Measurements from ENCODE around the gene PKNOX1.
"Not testable (repeated sequence)": the region's sequence is repeated elsewhere in the genome, so short reads cannot be mapped to it uniquely, and the experiment has no call there.

Gene PKNOX1

DNA sequence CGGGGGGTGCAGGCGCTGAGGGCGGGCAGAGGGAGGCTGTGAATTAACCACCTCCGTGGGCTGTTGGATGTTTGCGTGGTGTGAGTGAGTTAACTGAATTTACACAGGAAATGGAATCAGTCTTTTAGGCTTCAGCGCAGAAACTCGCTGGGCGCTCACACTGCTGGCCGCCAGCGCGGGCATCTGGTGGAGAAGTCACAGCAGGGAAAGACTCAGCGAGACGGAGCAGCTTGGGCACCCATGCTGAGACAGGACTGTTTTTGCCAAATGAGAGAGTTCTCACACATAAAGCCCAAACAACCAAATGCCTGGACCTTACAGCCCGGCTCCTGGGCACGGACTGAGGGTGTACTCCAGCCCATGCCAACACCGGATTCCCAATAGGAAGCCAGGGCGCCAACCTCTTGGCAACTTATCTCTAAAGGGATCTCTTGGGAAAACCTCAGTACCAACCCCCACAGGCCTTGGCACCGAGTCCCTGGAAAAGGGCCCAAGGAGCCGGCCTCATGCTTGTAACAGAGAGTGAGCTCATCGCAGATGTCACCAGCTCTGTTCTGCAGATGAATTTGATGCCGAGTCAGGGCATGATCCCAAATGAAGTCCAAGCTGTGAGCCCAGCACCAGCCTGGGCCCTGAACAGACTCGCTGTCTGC is 90.0 kb downstream of the PKNOX1 start:
- DNase-seq = not testable (repeated sequence)

DNA sequence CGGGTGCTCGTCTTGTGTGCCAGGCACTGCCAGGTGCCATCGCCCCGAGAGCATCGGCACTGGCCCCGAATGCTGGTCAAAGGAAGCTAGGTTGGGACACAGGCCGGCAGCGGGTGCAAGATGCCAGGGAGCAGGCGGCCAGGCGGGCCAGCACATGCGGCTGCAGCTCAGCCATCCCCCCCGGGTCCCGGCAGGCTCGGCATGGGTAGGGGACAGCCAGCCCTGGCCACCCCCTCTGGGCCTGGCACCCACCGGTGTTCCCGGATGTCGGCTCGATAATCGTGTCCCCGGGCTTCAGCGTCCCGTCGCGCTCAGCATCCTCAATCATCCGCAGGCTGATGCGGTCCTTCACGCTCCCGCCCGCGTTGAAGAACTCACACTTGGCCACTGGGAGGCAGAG is 91.6 kb downstream of the PKNOX1 start:
- not testable (repeated sequence) for DNase-seq

DNA sequence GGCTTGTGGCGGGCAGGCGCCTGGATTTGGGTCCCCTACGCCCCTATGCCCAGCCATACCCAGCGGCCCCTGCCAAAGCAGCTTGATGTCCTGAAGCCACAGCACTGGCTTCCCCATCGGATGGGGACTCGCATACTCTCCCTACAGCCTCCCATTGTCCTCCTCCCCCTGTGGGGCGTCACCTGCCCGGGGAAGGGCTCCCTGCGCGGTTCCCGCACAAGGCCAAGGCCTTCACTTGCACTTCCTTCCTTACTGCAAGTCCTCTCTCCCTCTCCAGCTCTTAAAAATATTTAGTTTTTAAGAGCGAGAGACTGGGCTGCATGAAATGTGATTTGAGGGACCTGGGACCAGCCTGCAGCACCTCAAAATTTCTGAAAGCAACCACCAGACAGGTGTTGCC is 92.3 kb downstream of the PKNOX1 start:
- DNase-seq = not testable (repeated sequence)

DNA sequence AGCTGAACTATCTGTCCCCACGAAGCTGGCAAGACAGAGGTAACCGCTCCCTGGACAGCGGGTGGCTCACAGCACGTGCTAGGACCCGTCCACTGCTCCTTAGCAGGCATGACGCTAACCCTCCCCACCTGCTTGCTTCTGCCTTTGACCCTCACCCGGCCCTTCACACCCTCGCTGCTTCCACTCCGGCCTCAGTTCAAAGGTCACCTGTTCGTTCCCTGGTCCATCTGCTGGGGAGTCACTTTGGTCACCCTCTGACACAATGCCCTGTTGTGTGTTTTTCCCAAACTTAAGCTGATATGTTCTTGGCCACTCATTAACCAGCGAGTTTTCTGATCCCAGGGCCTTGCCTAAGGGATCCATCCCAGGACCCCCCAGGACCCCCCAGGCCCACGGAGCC is 93.7 kb downstream of the PKNOX1 start:
- DNase-seq = not testable (repeated sequence)

GRCh38 chr21:43069682-43070081 is 95.3 kb downstream of the PKNOX1 start:
- DNase-seq = not testable (repeated sequence)

- DNase-seq = not testable (repeated sequence)
Measured at GRCh38 chr21:43072742-43073141, 98.4 kb downstream of the PKNOX1 start.

- DNase-seq = not testable (repeated sequence)
Measured at GRCh38 chr21:43074401-43075169, 100.2 kb downstream of the PKNOX1 start.

GRCh38 chr21:43075170-43076022 is 101.0 kb downstream of the PKNOX1 start, which contains the start of gene CBS:
TSS of gene CBS (minus strand) at chr21:43075835. CDS start at chr21:43072193, 3,642 bp downstream.
- DNase-seq = not testable (repeated sequence)

- not testable (repeated sequence) for DNase-seq
Measured at GRCh38 chr21:43076023-43076637, 101.8 kb downstream of the PKNOX1 start.

DNA sequence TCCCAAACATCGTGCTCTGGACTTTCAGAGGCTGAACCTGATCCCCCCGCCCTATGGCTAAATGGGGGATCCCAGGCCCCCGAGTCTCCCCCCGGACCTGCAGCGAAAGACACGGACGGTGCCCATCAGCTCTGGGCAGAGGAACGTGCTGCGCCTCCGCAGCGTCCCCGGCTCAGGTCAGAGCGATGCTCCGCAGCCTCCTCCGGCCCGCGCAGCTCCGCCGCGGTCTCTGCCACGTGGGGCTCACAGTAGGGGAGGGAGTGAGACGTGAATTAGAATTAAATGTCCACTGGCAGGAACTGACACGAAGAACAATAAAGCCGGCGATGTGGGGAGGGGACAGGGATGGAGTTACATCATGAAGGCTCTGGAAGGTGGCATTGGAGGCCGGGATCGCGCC is 102.3 kb downstream of the PKNOX1 start:
- DNase-seq = not testable (repeated sequence)

DNA sequence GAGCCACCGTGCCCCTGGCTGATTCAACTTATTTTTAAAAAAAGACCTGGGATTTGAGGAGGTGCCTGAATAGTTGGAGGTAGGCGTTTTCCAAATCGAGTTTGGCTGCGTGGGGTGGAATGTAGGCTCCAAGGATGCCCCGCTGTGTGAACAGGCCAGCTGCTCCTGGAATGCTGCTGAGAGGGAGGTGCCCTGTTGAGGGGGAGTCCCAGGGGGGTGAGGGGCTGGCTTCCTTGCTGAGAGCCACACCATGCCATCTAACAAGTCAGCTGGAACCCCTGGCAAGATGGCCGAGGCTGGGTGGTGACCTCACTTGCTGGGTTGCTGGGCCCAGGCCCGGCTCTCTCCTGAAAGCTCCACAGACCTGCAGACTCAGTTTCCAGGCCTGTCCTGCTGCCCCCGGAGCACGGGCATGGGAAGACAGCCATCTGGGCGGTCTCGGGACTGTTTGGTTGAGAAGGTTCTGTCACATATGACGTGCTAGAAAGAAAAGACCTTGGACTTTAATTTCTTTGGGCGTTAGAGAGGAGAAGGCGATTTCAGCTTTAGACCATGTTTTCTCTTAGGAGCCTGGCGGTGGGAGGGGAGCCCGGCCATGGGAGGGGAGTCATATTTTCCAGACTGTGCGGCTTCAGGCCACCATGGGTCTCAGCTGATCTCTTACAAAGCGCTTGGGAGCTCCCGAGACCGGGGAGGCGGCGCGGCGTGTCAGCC is 108.4 kb downstream of the PKNOX1 start:
- DNase-seq = not testable (repeated sequence)
